Smooth muscle cell (in vitro differentiated cells): ENCODE data around the gene TXLNA. TPM values are rescaled to one million over a fixed set of nuclear protein-coding genes. Genes with fewer than 3 reads are reported as not detected.

Source experiments
- DNase-seq: peaks from one replicate; lab custom pipeline; 2025; ENCODE audit not compliant: unreplicated experiment; lab: John Stamatoyannopoulos, UW
- H2AFZ ChIP-seq: fragments of 200-600 bp; sonication (generic); 2 replicates; pipeline ENCODE4 v1.6.0; 2016; ENCODE audit warnings: antibody characterized with exemption, low read depth, mild to moderate bottlenecking
- H3F3A ChIP-seq: fragments of 200-600 bp; sonication (generic); 2 replicates; pipeline ENCODE4 v1.6.0; 2017; ENCODE audit warnings: antibody characterized with exemption, low read depth
- H3K27ac ChIP-seq: fragments of 200-600 bp; sonication (generic); 2 replicates; pipeline ENCODE4 v1.5.1; 2016; ENCODE audit warnings: low read depth, mild to moderate bottlenecking
- H3K27me3 ChIP-seq: fragments of 200-600 bp; sonication (generic); 2 replicates; pipeline ENCODE4 v1.6.1; 2016; ENCODE audit warnings: low read depth, mild to moderate bottlenecking
- H3K36me3 ChIP-seq: fragments of 200-600 bp; sonication (generic); 2 replicates; pipeline ENCODE4 v1.5.1; 2016; ENCODE audit warnings: low read depth
- H3K4me1 ChIP-seq: fragments of 200-600 bp; sonication (generic); 2 replicates; pipeline ENCODE4 v1.5.1; 2016; ENCODE audit warnings: low read depth
- H3K4me2 ChIP-seq: fragments of 200-600 bp; sonication (generic); 2 replicates; pipeline ENCODE4 v1.6.0; 2016; ENCODE audit warnings: mild to moderate bottlenecking
- H3K4me3 ChIP-seq: fragments of 200-600 bp; sonication (generic); 2 replicates; pipeline ENCODE4 v1.5.1; 2016; ENCODE audit warnings: mild to moderate bottlenecking
- H3K79me2 ChIP-seq: fragments of 200-600 bp; sonication (generic); 2 replicates; pipeline ENCODE4 v1.6.0; 2016; ENCODE audit warnings: low read depth, mild to moderate bottlenecking
- H3K9ac ChIP-seq: fragments of 200-600 bp; sonication (generic); 2 replicates; pipeline ENCODE4 v1.6.0; 2016; ENCODE audit warnings: low read depth
- H3K9me3 ChIP-seq: fragments of 200-600 bp; sonication (generic); replicated peaks from 2 replicates; pipeline ENCODE4 v1.5.1; 2016; ENCODE audit warnings: low read depth
- H4K20me1 ChIP-seq: fragments of 200-600 bp; sonication (generic); 2 replicates; pipeline ENCODE4 v1.6.0; 2016; ENCODE audit warnings: low read depth
- CTCF ChIP-seq: fragments of 200-600 bp; sonication (generic); IDR thresholded peaks from 2 replicates; pipeline ENCODE4 v1.5.1; 2017; ENCODE audit warnings: borderline replicate concordance, mild to moderate bottlenecking, antibody characterized with exemption; ENCODE audit not compliant: insufficient read depth, poor library complexity, severe bottlenecking
- WGBS: methylation state at CpG from one replicate; pipeline ENCODE4 v1.1.7; 2016; ENCODE audit warnings: low lambda C conversion rate; 5-methylcytosine and 5-hydroxymethylcytosine counted together
- polyA plus RNA-seq: library from polyadenylated mRNA; unstranded; fragments of >200 nt; fragmentation: Nextera tagmentation; extraction: Ambion mirVana; gene quantifications from 2 replicates; pipeline ENCODE4 v1.2.1, GENCODE V29; 2016
- total RNA-seq: library from RNA; depleted of rRNA; stranded (reverse); fragments of >200 nt; gene quantifications from 2 replicates; pipeline ENCODE4 v1.2.3, GENCODE V29; 2014

The TXLNA gene
- total and polyA plus RNA-seq, 2 experiments from 2014 or later: 42.0 to 42.7 TPM

DNA sequence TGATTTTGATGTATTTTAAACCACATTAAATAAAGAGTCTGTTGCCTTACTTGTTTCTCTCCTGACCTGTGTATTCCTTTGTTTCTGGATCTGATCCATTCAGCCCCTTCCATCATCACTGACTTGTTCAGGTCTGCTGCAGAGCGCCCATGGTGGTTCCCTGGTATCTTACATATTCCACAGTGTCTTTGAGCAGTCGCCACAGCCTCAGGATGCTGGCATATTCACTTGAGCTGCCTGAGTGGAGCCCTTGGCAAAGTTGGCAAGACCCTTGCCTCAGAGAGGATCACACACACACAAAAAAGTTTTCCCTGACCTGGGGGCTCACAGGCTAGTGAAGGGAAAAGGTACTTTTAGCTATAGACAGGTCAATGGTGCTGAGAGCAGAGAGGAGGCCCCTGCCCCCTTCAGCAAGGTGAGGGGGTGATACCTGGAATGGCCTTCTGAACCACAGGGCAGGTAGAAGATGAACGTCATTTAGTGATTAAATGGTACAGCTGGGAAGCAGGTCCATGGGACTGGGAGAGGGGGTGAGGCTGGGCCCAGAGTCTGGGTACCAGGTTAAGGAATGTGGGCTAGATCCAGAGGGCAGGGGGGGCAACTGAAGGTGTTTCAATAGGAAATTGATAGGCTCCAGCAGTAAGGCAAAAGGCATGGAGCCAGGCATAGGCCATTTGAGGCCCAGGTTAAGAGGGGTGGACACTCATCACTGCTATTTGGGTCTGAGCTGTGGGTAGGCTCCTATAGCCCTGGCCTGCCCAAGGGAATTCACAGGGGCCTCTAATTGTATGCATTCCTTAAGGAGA lies 19.0 kb downstream of the TXLNA start:
- Histone ChIP-seq H4K20me1 (peaks cover 11% of the 10 kb centered on the region), H3K9ac (no peak overlapping the region), H3F3A (peaks cover 40% of the 10 kb centered on the region), H3K4me1 (peaks cover 18% of the 10 kb centered on the region), H2AFZ (no peak overlapping the region), H3K79me2 (no peaks in the 10 kb centered on the region), H3K27ac (no peak overlapping the region), H3K9me3 (no peaks in the 10 kb centered on the region), H3K27me3 (no peaks in the 10 kb centered on the region), H3K4me3 (no peak overlapping the region), H3K4me2 (no peak overlapping the region), H3K36me3 (peaks cover 9% of the 10 kb centered on the region)
- 94% methylated on average over 3 of the region's 3 CpGs for WGBS
- no peak for DNase-seq
- TF ChIP-seq CTCF: no peak

DNA sequence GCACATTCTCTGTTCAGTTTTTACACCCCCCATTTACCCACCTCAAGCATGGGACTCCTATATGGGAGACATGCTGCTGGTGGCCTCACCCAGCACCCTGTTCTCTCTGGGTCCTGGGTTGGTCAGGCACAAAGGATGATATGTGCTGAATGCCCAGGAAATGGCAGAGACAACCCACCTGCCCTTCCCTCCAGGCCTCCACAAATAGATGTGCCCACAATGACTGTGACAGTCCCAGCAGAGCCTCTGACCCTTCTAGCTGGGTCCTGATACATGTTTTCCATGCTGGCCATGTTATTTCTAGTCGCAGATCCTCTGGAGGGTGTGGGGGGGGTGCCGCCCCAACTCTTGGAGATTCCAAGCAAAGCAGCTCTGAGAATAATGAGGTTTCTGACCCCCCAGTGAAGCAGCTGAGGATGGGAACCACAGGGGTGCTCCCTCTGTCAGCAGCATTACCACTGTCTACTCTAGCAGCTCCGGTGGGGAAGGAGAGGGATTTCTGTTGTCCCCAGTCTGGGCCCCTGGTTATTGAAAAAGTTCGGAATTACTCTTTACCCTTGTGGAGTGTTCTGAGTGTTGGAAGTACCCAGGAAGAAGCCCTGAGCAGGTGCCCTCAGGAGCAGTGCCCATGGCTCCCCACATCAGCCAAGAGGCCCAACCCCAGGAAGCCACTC lies 19.7 kb downstream of the TXLNA start:
- H2AFZ ChIP-seq: no peak overlapping the region
- no peak overlapping the region for H3K4me2 ChIP-seq

GRCh38 chr1:32199717-32200072 lies 20.2 kb downstream of the TXLNA start:
- no peak for DNase-seq
- Histone ChIP-seq H3K79me2 (no peaks in the 10 kb centered on the region), H3K9me3 (no peaks in the 10 kb centered on the region), H3K4me3 (peak overlapping the region; percentile 72), H2AFZ (no peak overlapping the region), H3K9ac (peak overlapping the region; percentile 97), H3K27ac (peak overlapping the region; percentile 99), H3K36me3 (no peaks in the 10 kb centered on the region), H3K4me1 (peaks cover 18% of the 10 kb centered on the region), H3K4me2 (peak overlapping the region; percentile 96), H3K27me3 (no peaks in the 10 kb centered on the region), H3F3A (peaks cover 40% of the 10 kb centered on the region), H4K20me1 (peaks cover 11% of the 10 kb centered on the region)
- TF ChIP-seq CTCF: no peak
- 52% methylated on average over 6 of the region's 6 CpGs for WGBS

More for the DNA sequence above, 19.7 kb downstream of the TXLNA start:
- TF ChIP-seq CTCF: no peak
- H3K79me2 ChIP-seq: no peaks in the 10 kb centered on the region
- H3K9ac ChIP-seq: no peak overlapping the region
- peak overlapping the region; percentile 99 for H3K27ac ChIP-seq
- 90% methylated on average over 4 of the region's 4 CpGs for WGBS
- H3K4me1 ChIP-seq: peaks cover 18% of the 10 kb centered on the region
- H3F3A ChIP-seq: peaks cover 40% of the 10 kb centered on the region
- H4K20me1 ChIP-seq: peaks cover 11% of the 10 kb centered on the region
- H3K4me3 ChIP-seq: no peak overlapping the region
- no peaks in the 10 kb centered on the region for H3K9me3 ChIP-seq
- DNase-seq: no peak
- H3K36me3 ChIP-seq: peaks cover 3% of the 10 kb centered on the region
- no peaks in the 10 kb centered on the region for H3K27me3 ChIP-seq
